GM12878 (cell line): Measurements from ENCODE around the gene SLC26A8. TPM values are rescaled to one million over a fixed set of nuclear protein-coding genes. Genes with fewer than 3 reads are reported as not detected.

ENCODE experiments used
- ATAC-seq: fragments of 200-7000 bp; cut with Tn5 transposase; 3 replicates; pipeline ENCODE4 v1.9.1; 2020; ENCODE audit warnings: mild to moderate bottlenecking, moderate library complexity
- BruUV-seq: library from RNA; stranded (reverse); fragments of 400-500 nt; replicated peaks from 2 replicates; lab custom pipeline; 2021; lab: Mats Ljungman, UMichigan
- CTCF ChIA-PET: fragments of 300-600 bp; sonication (Branson Sonifier 250); formaldehyde crosslinking; extraction: SDS; loops from one replicate; lab custom pipeline; 2021; ENCODE audit warnings: inconsistent platforms; lab: Yijun Ruan, JAX
- POLR2A ChIA-PET: fragments of 350-600 bp; formaldehyde crosslinking; extraction: SDS; loops from one replicate; lab custom pipeline; 2021; ENCODE audit warnings: inconsistent platforms; lab: Charles Lee
- RAD21 ChIA-PET: fragments of 300-600 bp; sonication (Branson Sonifier 250); formaldehyde crosslinking; loops from one replicate; lab custom pipeline; 2023; ENCODE audit warnings: antibody characterized with exemption; ENCODE audit not compliant: unreplicated experiment; lab: Charles Lee
- SMC1A ChIA-PET: fragments of 300-600 bp; sonication (Branson Sonifier 250); formaldehyde crosslinking; loops from one replicate; lab custom pipeline; 2023; ENCODE audit not compliant: unreplicated experiment, uncharacterized antibody; lab: Charles Lee
- DNase-seq: peaks from one replicate; pipeline ENCODE4 v3.0.0-alpha.2; 2011; ENCODE audit warnings: low read depth, low spot score
- FAIRE-seq: peaks from 3 replicates; lab custom pipeline; 2011; peaks lifted over from hg19 to GRCh38; lab: Jason Lieb, UNC
- H2AFZ ChIP-seq: 2 replicates; pipeline ENCODE4 v1.6.0; 2011; ENCODE audit warnings: low read depth, low read length, control low read depth; ENCODE audit not compliant: control insufficient read depth
- H3K27ac ChIP-seq: 2 replicates; pipeline ENCODE4 v1.5.1; 2011; ENCODE audit warnings: control low read depth; ENCODE audit not compliant: control insufficient read depth, insufficient read depth
- H3K27me3 ChIP-seq, 2 experiments: replicated peaks in 1 of 2; 2 replicates each; pipeline versions ENCODE4 v1.6.0 to v1.6.1; 2011; ENCODE audit warnings: low read length in 1 of 2; ENCODE audit not compliant: control insufficient read depth in 2 of 2, insufficient read depth in 2 of 2
- H3K36me3 ChIP-seq, 2 experiments: 2 replicates each; pipeline ENCODE4 v1.5.1; 2011; ENCODE audit warnings: low read length in 1 of 2; ENCODE audit not compliant: control insufficient read depth in 2 of 2, insufficient read depth in 2 of 2
- H3K4me1 ChIP-seq: 2 replicates; pipeline ENCODE4 v1.6.1; 2011; ENCODE audit warnings: mild to moderate bottlenecking, low read length, moderate library complexity, mixed read lengths; ENCODE audit not compliant: control insufficient read depth, insufficient read depth
- H3K4me2 ChIP-seq: 2 replicates; pipeline ENCODE4 v1.6.0; 2011; ENCODE audit warnings: control low read depth; ENCODE audit not compliant: control insufficient read depth, insufficient read depth
- H3K4me3 ChIP-seq: fragments of 200-600 bp; sonication (generic); 2 replicates; pipeline ENCODE4 v1.5.1; 2016
- H3K79me2 ChIP-seq: 2 replicates; pipeline ENCODE4 v1.6.0; 2011; ENCODE audit warnings: low read length; ENCODE audit not compliant: control insufficient read depth, insufficient read depth
- H3K9ac ChIP-seq: 2 replicates; pipeline ENCODE4 v1.8.0; 2011; ENCODE audit warnings: low read length, control low read depth, mixed read lengths; ENCODE audit not compliant: control insufficient read depth, insufficient read depth
- H3K9me3 ChIP-seq: replicated peaks from 3 replicates; pipeline ENCODE4 v1.5.1; 2011; ENCODE audit warnings: mild to moderate bottlenecking, low read length; ENCODE audit not compliant: control insufficient read depth, insufficient read depth
- H4K20me1 ChIP-seq: 2 replicates; pipeline ENCODE4 v1.6.0; 2011; ENCODE audit not compliant: control insufficient read depth, insufficient read depth
- CBX5 ChIP-seq: sonication (generic); IDR thresholded peaks from 2 replicates; pipeline ENCODE4 v1.6.1; 2016; ENCODE audit warnings: low read depth, moderate library complexity, mild to moderate bottlenecking, inconsistent platforms
- ETV6 ChIP-seq, 2 experiments: fragments of 450-650 bp in 1 of 2; IDR thresholded peaks in 1 of 2; conservative IDR thresholded peaks in 1 of 2; 2 replicates each; pipeline ENCODE4 v1.6.1; 2014; ENCODE audit warnings: antibody characterized with exemption in 1 of 2, borderline replicate concordance in 1 of 2, low read depth in 1 of 2, mild to moderate bottlenecking in 1 of 2, moderate library complexity in 1 of 2
- MTA3 ChIP-seq: IDR thresholded peaks from 2 replicates; pipeline ENCODE4 v1.6.1; 2012; ENCODE audit warnings: low read length, inconsistent platforms, borderline replicate concordance
- NFYB ChIP-seq: IDR thresholded peaks from 2 replicates; pipeline ENCODE4 v1.6.1; 2011; ENCODE audit warnings: low read depth, mild to moderate bottlenecking, low read length, improper control_type of control experiment, moderate library complexity; ENCODE audit not compliant: insufficient read depth
- RAD21 ChIP-seq: IDR thresholded peaks from 2 replicates; pipeline ENCODE4 v1.6.1; 2011; ENCODE audit warnings: mild to moderate bottlenecking, low read depth, low read length, moderate library complexity; ENCODE audit not compliant: insufficient read depth
- RB1 ChIP-seq: fragments of 450-650 bp; formaldehyde crosslinking; IDR thresholded peaks from 2 replicates; pipeline ENCODE4 v1.6.1; 2017; ENCODE audit warnings: mild to moderate bottlenecking, borderline replicate concordance
- STAT1 ChIP-seq: fragments of 450-650 bp; conservative IDR thresholded peaks from 2 replicates; pipeline ENCODE4 v1.6.1; 2014; ENCODE audit warnings: antibody characterized with exemption, mild to moderate bottlenecking
- TARDBP ChIP-seq: IDR thresholded peaks from 2 replicates; pipeline ENCODE4 v1.6.1; 2016; ENCODE audit warnings: borderline replicate concordance
- WRNIP1 ChIP-seq: IDR thresholded peaks from 2 replicates; pipeline ENCODE4 v1.6.1; 2011; ENCODE audit warnings: low read depth, low read length, improper control_type of control experiment, borderline replicate concordance
- WGBS: methylation state at CpG from one replicate; pipeline ENCODE4 v1.1.6; 2016; ENCODE audit warnings: low lambda C conversion rate; ENCODE audit not compliant: insufficient replicate concordance, insufficient coverage; ENCODE audit errors: missing lambda C conversion rate; 5-methylcytosine and 5-hydroxymethylcytosine counted together
- in situ Hi-C: fragments of 300-500 bp; cut with MboI; formaldehyde crosslinking; loops from 9 replicates; pipeline ENCODE4 v1.14.3; 2018; ENCODE audit warnings: mixed read lengths
- intact Hi-C: fragments of 100-400 bp; cut with micrococcal nuclease; formaldehyde crosslinking; loops from one replicate; pipeline ENCODE4 v1.14.2; 2022; ENCODE audit not compliant: unreplicated experiment
- polyA plus RNA-seq, 11 experiments: library from polyadenylated mRNA; depleted of rRNA in 4 of 11; unstranded in 6 of 11; stranded (reverse) in 5 of 11; fragments of >200 nt; fragmentation: Nextera tagmentation in 4 of 11; fragmentation: Illumina TruSeq in 1 of 11; extraction: Ambion mirVana in 4 of 11; extraction: Trizol in 1 of 11; gene quantifications; 1 replicate in 1 of 11; 2 replicates in 10 of 11; pipeline versions ENCODE4 v1.2.1 to v1.2.3, GENCODE V29; 2011 to 2016; ENCODE audit warnings: inconsistent platforms in 2 of 11, missing spikeins in 2 of 11, low read depth in 1 of 11
- total RNA-seq, 4 experiments: library from RNA; depleted of rRNA in 3 of 4; stranded (reverse); fragments of >200 nt in 3 of 4; fragmentation: Illumina TruSeq in 1 of 4; extraction: Trizol in 1 of 4; gene quantifications; 2 replicates each; pipeline versions ENCODE4 v1.2.1 to v1.2.3, GENCODE V29; 2013 to 2021
- TF ChIP-seq, protein P1 (sequence below): fragments of 450-650 bp; IDR thresholded peaks from 2 replicates; pipeline ENCODE4 v1.6.1; 2017; ENCODE audit warnings: antibody characterized with exemption, mild to moderate bottlenecking, moderate library complexity
- TF ChIP-seq, protein P2 (sequence below): IDR thresholded peaks from 2 replicates; pipeline ENCODE4 v1.6.1; 2012; ENCODE audit warnings: mild to moderate bottlenecking, low read depth, low read length
- TF ChIP-seq, protein P3 (sequence below): fragments of 450-650 bp; conservative IDR thresholded peaks from 2 replicates; pipeline ENCODE4 v1.6.1; 2017; ENCODE audit warnings: mild to moderate bottlenecking, moderate library complexity
- TF ChIP-seq, protein P4 (sequence below), 3 experiments: IDR thresholded peaks in 2 of 3; conservative IDR thresholded peaks in 1 of 3; 2 replicates each; pipeline ENCODE4 v1.5.1; 2011; ENCODE audit warnings: low read depth in 3 of 3, low read length in 3 of 3, mild to moderate bottlenecking in 3 of 3, control low read depth in 2 of 3, moderate library complexity in 2 of 3, inconsistent platforms in 1 of 3, mixed read lengths in 1 of 3; ENCODE audit not compliant: control insufficient read depth in 2 of 3, insufficient read depth in 1 of 3; ENCODE audit errors: extremely low read depth in 1 of 3

Gene SLC26A8
- total and polyA plus RNA-seq, 10 of the 15 experiments (the other 5 are each of a cell fraction or from before 2014, with no cell fraction given): 0.09 to 0.95 (median 0.27) TPM; not detected in 2

DNA sequence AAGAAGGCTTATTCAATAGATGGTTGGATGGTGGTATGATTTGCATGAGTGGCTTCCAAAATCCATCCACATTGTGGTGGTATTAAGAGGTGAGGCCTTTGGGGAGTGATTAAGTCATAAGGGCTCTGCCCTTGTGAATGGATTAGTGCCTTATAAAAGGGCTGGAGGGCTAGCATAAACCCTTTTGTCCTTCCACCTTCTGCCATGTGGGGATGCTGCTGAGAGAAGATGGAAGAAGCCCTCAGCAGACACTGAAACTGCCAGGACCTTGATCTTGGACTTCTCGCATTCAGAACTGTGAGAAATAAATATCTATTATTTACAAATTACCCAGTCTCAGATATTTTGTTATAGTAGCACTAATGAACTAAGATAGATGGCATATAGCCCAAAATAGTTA lies 75.7 kb downstream of the SLC26A8 start:
- CTCF ChIA-PET: interaction anchor here (0.7 kb wide), 1 partner anchor 146 kb away, joined by 3 read pairs; no protein-coding TSS in a partner anchor
- H3K4me3 ChIP-seq: no peak overlapping the region
- intact Hi-C loops: no loop called here
- TF ChIP-seq, protein P1, sequence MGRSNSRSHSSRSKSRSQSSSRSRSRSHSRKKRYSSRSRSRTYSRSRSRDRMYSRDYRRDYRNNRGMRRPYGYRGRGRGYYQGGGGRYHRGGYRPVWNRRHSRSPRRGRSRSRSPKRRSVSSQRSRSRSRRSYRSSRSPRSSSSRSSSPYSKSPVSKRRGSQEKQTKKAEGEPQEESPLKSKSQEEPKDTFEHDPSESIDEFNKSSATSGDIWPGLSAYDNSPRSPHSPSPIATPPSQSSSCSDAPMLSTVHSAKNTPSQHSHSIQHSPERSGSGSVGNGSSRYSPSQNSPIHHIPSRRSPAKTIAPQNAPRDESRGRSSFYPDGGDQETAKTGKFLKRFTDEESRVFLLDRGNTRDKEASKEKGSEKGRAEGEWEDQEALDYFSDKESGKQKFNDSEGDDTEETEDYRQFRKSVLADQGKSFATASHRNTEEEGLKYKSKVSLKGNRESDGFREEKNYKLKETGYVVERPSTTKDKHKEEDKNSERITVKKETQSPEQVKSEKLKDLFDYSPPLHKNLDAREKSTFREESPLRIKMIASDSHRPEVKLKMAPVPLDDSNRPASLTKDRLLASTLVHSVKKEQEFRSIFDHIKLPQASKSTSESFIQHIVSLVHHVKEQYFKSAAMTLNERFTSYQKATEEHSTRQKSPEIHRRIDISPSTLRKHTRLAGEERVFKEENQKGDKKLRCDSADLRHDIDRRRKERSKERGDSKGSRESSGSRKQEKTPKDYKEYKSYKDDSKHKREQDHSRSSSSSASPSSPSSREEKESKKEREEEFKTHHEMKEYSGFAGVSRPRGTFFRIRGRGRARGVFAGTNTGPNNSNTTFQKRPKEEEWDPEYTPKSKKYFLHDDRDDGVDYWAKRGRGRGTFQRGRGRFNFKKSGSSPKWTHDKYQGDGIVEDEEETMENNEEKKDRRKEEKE: no peak
- TF ChIP-seq, protein P2, sequence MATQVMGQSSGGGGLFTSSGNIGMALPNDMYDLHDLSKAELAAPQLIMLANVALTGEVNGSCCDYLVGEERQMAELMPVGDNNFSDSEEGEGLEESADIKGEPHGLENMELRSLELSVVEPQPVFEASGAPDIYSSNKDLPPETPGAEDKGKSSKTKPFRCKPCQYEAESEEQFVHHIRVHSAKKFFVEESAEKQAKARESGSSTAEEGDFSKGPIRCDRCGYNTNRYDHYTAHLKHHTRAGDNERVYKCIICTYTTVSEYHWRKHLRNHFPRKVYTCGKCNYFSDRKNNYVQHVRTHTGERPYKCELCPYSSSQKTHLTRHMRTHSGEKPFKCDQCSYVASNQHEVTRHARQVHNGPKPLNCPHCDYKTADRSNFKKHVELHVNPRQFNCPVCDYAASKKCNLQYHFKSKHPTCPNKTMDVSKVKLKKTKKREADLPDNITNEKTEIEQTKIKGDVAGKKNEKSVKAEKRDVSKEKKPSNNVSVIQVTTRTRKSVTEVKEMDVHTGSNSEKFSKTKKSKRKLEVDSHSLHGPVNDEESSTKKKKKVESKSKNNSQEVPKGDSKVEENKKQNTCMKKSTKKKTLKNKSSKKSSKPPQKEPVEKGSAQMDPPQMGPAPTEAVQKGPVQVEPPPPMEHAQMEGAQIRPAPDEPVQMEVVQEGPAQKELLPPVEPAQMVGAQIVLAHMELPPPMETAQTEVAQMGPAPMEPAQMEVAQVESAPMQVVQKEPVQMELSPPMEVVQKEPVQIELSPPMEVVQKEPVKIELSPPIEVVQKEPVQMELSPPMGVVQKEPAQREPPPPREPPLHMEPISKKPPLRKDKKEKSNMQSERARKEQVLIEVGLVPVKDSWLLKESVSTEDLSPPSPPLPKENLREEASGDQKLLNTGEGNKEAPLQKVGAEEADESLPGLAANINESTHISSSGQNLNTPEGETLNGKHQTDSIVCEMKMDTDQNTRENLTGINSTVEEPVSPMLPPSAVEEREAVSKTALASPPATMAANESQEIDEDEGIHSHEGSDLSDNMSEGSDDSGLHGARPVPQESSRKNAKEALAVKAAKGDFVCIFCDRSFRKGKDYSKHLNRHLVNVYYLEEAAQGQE: no peak
- TF ChIP-seq, protein P3, sequence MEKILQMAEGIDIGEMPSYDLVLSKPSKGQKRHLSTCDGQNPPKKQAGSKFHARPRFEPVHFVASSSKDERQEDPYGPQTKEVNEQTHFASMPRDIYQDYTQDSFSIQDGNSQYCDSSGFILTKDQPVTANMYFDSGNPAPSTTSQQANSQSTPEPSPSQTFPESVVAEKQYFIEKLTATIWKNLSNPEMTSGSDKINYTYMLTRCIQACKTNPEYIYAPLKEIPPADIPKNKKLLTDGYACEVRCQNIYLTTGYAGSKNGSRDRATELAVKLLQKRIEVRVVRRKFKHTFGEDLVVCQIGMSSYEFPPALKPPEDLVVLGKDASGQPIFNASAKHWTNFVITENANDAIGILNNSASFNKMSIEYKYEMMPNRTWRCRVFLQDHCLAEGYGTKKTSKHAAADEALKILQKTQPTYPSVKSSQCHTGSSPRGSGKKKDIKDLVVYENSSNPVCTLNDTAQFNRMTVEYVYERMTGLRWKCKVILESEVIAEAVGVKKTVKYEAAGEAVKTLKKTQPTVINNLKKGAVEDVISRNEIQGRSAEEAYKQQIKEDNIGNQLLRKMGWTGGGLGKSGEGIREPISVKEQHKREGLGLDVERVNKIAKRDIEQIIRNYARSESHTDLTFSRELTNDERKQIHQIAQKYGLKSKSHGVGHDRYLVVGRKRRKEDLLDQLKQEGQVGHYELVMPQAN: no peak
- TF ChIP-seq WRNIP1 (no peak), RAD21 (peak; percentile 4; the same call in 1 of the 2 replicates), TARDBP (no peak), CBX5 (no peak), STAT1 (no peak), MTA3 (no peak), RB1 (no peak), ETV6 (conservative IDR thresholded peaks at IDR 0.05 in 1 of 2, IDR thresholded peaks at IDR 0.05 in 1 of 2; ENCODE audit: borderline replicate concordance in 1 of 2, low read depth in 1 of 2) (no peak), NFYB (no peak)
- TF ChIP-seq, protein P4, sequence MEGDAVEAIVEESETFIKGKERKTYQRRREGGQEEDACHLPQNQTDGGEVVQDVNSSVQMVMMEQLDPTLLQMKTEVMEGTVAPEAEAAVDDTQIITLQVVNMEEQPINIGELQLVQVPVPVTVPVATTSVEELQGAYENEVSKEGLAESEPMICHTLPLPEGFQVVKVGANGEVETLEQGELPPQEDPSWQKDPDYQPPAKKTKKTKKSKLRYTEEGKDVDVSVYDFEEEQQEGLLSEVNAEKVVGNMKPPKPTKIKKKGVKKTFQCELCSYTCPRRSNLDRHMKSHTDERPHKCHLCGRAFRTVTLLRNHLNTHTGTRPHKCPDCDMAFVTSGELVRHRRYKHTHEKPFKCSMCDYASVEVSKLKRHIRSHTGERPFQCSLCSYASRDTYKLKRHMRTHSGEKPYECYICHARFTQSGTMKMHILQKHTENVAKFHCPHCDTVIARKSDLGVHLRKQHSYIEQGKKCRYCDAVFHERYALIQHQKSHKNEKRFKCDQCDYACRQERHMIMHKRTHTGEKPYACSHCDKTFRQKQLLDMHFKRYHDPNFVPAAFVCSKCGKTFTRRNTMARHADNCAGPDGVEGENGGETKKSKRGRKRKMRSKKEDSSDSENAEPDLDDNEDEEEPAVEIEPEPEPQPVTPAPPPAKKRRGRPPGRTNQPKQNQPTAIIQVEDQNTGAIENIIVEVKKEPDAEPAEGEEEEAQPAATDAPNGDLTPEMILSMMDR (IDR thresholded peaks at IDR 0.05 in 2 of 3, conservative IDR thresholded peaks at IDR 0.05 in 1 of 3; ENCODE audit: control insufficient read depth in 2 of 3, extremely low read depth in 1 of 3, insufficient read depth in 1 of 3, low read depth in 3 of 3, low read length in 3 of 3): peak in 2 of 3 experiments; percentile 19 to 48; a peak in 2 of 6 replicates

More for the DNA sequence above, 75.7 kb downstream of the SLC26A8 start:
- in situ Hi-C loops: no loop called here
- ATAC-seq (peak; percentile 50), FAIRE-seq (no peak), DNase-seq (no peak)
- 100% methylated on average over 1 of the region's 1 CpG for WGBS
- H3K9ac ChIP-seq: no peak overlapping the region
- BruUV-seq: no TSS peak
- no peak overlapping the region for H2AFZ ChIP-seq
- no peaks in the 10 kb centered on the region for H3K4me1 ChIP-seq
- H3K4me2 ChIP-seq: no peak overlapping the region
- no peaks in the 10 kb centered on the region for H3K36me3 ChIP-seq
- H4K20me1 ChIP-seq: no peaks in the 10 kb centered on the region
- H3K27me3 ChIP-seq: no peaks in the 10 kb centered on the region
- H3K79me2 ChIP-seq: no peaks in the 10 kb centered on the region
- POLR2A ChIA-PET: no interaction called here
- RAD21 ChIA-PET: no interaction called here
- SMC1A ChIA-PET: no interaction called here
- no peak overlapping the region for H3K27ac ChIP-seq
- no peaks in the 10 kb centered on the region for H3K9me3 ChIP-seq
